HG02588 (cell line): ENCODE results near the gene TNK1.
A peak's percentile ranks its signal among the peaks of the same experiment; 100 is the strongest.

Experiments
- ATAC-seq: cut with Tn5 transposase; IDR thresholded peaks from one replicate; pipeline ENCODE4 v1.9.1; 2021; ENCODE audit warnings: mild to moderate bottlenecking, moderate library complexity; ENCODE audit not compliant: unreplicated experiment

Gene TNK1

GRCh38 chr17:7431231-7431630, 50.3 kb downstream of the TNK1 start:
- ATAC-seq = no peak

- no peak for ATAC-seq
Observed at GRCh38 chr17:7432296-7432695, 51.4 kb downstream of the TNK1 start.

GRCh38 chr17:7435676-7436555, 55.0 kb downstream of the TNK1 start:
- ATAC-seq = peak; percentile 17

- ATAC-seq = no peak
Observed at GRCh38 chr17:7436556-7437368, 55.9 kb downstream of the TNK1 start.

GRCh38 chr17:7437369-7437863, 56.5 kb downstream of the TNK1 start:
- ATAC-seq = no peak

GRCh38 chr17:7437950-7438614, 57.2 kb downstream of the TNK1 start:
- ATAC-seq = no peak

GRCh38 chr17:7438656-7439460, 58.0 kb downstream of the TNK1 start:
- no peak for ATAC-seq
